ENCODE data around the gene GSK3A. TPM values are rescaled to one million over a fixed set of nuclear protein-coding genes. Genes with fewer than 3 reads are reported as not detected.

GSK3A gene
- total RNA-seq, 1 donor from 2014 or later, result 36.0 TPM

- DNase-seq (ENCODE audit: low spot score), result no peak
These were observed 7.4 kb upstream of the GSK3A start for GRCh38 chr19:42249769-42250168.

- DNase-seq (ENCODE audit: low spot score), result no peak
These were observed 6.8 kb upstream of the GSK3A start for GRCh38 chr19:42249149-42249750.

DNA sequence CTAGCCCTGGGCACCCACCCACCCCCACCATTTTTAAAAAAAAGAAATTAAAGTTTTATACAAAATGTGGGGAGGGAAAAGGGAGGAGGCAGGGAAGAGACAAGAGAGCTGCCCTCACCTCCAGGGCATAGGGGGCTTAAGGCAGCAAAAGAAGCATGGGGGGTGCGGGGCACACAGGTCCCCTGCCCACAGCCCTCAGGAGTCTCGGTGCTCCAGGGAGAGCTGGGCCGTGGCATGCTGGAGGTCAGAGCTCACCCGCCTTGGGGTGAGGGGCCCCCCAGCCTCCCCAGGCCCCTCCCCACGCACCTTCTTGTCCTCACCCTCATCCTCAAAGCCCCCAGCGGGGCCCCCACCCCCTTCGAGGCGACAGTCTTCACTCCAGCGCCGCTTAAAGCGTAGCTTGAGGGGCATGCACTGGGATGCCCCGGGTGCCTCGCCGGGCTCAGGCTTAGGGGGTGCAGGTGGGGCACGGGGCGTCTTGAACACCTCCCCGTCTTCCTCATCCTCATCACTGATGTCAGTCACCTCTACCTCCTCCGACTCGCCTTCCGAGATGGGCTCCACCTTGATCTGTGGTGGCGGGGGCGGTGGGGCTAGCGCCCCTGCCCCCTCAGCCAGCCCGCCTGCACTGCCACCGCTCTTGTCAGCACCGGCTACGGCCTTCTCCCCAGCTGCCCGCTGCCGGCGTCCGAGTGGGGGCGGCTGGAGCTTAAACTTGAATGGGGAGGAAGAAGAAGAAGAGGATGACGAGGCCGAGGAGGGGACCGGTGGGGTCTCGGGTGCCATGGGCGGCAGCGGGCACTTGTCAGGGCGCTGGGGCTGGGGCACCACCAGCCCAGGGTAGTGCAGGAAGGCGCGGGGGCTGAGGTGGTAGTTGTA lies 6.1 kb upstream of the GSK3A start:
- DNase-seq (ENCODE audit: low spot score), result no peak

GRCh38 chr19:42247640-42248199 lies 5.3 kb upstream of the GSK3A start:
- DNase-seq (ENCODE audit: low spot score), result no peak

DNA sequence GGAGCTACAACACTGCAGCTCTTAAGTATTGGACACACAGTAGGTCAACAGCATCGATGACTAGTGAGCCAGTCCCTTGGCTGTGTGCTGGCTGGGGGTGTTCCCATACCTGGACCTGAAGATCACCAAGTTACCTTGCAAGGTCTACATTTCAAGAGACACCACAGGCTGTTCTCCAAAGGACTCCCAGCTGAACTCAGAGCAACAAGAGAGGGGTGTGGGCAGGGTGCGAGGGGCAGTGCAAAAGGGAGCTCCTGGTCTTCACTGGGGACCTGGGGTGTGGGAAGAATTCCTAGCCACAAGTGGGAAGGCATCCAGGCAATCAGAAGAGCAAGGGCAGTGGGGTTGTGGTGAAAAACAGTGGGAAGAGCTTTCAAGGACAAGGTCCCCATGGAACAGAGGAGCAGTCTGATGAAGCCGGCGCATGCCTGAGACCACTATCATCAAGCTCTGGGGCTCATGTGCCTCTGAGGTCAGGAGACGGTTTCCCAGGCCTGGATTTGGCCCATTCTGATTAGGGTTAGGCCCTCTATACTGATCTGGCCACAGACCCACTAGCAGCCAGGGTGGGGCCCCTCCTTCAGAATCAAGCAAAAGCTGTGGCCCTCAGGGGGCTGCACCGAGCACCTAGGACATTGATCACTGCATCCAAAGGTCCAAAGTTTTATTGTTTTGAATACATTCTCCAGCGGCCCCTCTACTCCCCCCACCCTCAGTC lies 4.7 kb upstream of the GSK3A start:
- DNase-seq (ENCODE audit: low spot score), result no peak

GRCh38 chr19:42246143-42246921 lies 3.9 kb upstream of the GSK3A start:
- DNase-seq (ENCODE audit: low spot score), result no peak

GRCh38 chr19:42245231-42245630 lies 2.8 kb upstream of the GSK3A start:
- no peak for DNase-seq (ENCODE audit: low spot score)

GRCh38 chr19:42244347-42245220 lies 2.2 kb upstream of the GSK3A start:
- peak; percentile 97 for DNase-seq (ENCODE audit: low spot score)

- DNase-seq (ENCODE audit: low spot score), result no peak
These were observed 312 bp downstream of the GSK3A start for GRCh38 chr19:42242069-42242511.

- no peak for DNase-seq (ENCODE audit: low spot score)
These were observed 1.1 kb downstream of the GSK3A start for GRCh38 chr19:42241279-42241678.

DNA sequence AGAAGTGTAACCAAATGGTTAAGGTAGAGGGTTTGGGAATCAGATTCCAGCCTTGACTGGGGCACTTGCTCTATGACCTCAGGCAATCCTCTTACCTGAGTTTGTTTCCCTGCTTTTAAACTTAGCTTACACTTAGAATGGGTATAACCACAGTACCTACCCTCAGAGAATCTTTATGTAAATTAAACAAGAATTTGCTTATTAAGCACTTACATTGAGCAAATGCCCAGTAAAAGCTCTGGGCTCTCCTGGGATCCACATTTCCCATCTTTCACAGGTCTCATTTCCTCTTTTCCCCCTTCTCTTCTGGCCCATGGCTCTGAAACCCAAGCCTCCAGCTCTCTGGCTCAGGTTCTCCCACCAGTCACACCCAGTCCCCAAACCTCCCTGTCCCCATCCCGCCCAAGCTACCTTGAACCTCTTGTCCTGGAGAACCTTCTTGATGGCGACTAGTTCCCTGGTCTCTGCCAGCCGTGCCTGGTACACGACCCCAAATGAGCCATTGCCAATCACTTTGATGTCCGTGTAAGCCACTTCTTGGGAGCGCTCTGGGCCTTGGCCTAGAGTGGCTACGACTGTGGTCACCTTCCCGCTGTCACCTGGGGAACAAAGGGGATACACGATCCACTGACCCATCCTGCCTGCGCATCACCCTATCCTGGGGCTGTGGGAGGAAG lies 2.7 kb downstream of the GSK3A start:
- DNase-seq (ENCODE audit: low spot score), result no peak

DNA sequence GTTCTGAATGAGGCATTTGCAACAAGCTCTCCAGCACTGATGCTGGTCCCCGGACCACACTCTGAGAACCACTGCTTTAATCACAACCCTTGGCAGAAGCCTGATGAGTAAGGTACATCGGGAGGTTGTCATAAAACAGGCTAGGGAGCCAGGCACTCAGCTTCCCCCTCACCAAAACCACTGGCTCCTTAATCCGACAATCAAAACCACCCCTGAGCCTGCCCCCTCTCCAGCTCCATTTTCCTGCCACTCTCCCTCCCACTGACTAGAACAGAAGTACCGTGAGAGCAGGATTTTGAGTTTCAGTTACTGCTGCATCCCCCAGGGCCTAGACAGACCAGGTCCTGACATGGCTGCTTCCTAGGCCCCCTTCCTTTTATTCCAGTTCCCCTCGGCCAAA lies 7.2 kb downstream of the GSK3A start:
- DNase-seq (ENCODE audit: low spot score), result no peak

- no peak for DNase-seq (ENCODE audit: low spot score)
These were observed 8.0 kb downstream of the GSK3A start for GRCh38 chr19:42234364-42234763.

GRCh38 chr19:42233678-42234292 lies 8.6 kb downstream of the GSK3A start:
- DNase-seq (ENCODE audit: low spot score), result no peak

GRCh38 chr19:42233106-42233505 lies 9.3 kb downstream of the GSK3A start:
- DNase-seq (ENCODE audit: low spot score), result no peak

DNA sequence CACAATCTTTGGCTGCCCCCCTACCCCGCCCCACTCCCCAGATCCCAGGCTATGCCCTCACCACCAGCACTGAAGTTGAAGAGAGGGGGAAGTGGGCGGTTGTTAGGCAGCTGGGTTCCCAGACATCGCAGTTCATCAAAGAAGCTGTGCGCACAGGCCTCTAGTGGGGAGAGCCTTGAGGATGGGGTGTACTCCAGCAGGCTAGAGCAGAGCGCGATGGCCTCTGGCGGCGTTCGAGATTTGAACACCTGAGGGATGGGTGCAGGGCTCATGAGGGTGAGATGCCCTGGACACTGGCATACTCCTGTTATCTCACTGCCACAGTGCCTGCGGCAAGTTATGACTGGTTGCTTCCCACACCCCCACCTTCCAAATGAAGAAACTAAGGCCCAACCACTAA lies 10.0 kb downstream of the GSK3A start:
- no peak for DNase-seq (ENCODE audit: low spot score)

- DNase-seq (ENCODE audit: low spot score), result no peak
These were observed 11.8 kb downstream of the GSK3A start for GRCh38 chr19:42230571-42230970.

DNA sequence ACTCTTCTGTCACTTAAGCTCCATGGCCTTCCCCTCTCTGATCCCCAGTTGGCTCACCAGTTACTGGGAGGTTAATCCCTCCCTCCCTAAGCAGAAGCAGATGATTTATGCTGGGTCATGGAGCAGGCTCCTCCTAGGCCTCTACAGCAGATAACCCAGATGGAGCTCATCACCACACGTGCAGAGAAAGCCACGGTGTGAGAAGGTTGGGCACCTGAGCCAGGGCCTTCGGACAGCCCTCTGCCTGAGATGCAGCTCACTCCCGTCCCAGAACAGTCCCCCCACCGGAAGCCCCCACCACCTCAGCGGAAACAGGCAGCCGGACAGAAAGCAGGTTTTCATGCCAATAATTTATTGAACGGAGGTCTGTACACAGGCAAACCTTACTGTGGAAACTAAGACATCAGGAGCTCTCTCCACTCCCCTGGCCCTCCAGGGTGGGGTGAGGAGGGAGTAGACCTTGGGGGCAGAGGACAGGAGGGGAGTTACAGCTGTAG lies 12.5 kb downstream of the GSK3A start:
- no peak for DNase-seq (ENCODE audit: low spot score)
